Mammary epithelial cell (primary cell): ENCODE measurements around the gene PDHB.

Source experiments
- CTCF ChIP-seq, 2 donors: IDR thresholded peaks in 1 of 2; conservative IDR thresholded peaks in 1 of 2; 2 replicates each; pipeline ENCODE4 v1.5.1; 2011 to 2012; ENCODE audit warnings: inconsistent platforms in 2 of 2, low read length in 2 of 2, mild to moderate bottlenecking in 2 of 2, control low read depth in 1 of 2, low read depth in 1 of 2; ENCODE audit not compliant: insufficient read depth in 1 of 2; ENCODE audit errors: extremely low read depth in 1 of 2
- EZH2 ChIP-seq: IDR thresholded peaks from 2 replicates; pipeline ENCODE4 v1.6.1; 2012; ENCODE audit warnings: low read length, inconsistent platforms, borderline replicate concordance

GRCh38 chr3:58416191-58416590, 17.4 kb downstream of the PDHB start:
- no peak for TF ChIP-seq EZH2
- TF ChIP-seq CTCF (conservative IDR thresholded peaks at IDR 0.05 in 1 of 2, IDR thresholded peaks at IDR 0.05 in 1 of 2; ENCODE audit: extremely low read depth in 1 of 2, insufficient read depth in 1 of 2, low read depth in 1 of 2, low read length in 2 of 2): no peak
